H1 (cell line): ENCODE measurements around the gene OCEL1. TPM values are rescaled to one million over a fixed set of nuclear protein-coding genes. Genes with fewer than 3 reads are reported as not detected.

ENCODE experiments used
- CTCF ChIA-PET: fragments of 300-600 bp; sonication (Branson Sonifier 250); formaldehyde crosslinking; loops from one replicate; lab custom pipeline; 2021; ENCODE audit not compliant: partially characterized antibody; lab: Charles Lee
- POLR2A ChIA-PET: fragments of 300-600 bp; sonication (Branson Sonifier 250); formaldehyde crosslinking; loops from one replicate; lab custom pipeline; 2021; ENCODE audit warnings: inconsistent platforms; ENCODE audit not compliant: partially characterized antibody; lab: Charles Lee
- DNase-seq, 2 experiments: peaks; one replicate each; pipeline versions ENCODE4 v3.0.0 to v3.0.0-alpha.2; 2010 to 2022; ENCODE audit warnings: low spot score in 2 of 2, low read depth in 1 of 2, mixed read lengths in 1 of 2
- FAIRE-seq: peaks from 2 replicates; lab custom pipeline; 2011; peaks lifted over from hg19 to GRCh38; lab: Jason Lieb, UNC
- H2AFZ ChIP-seq: 2 replicates; pipeline ENCODE4 v1.8.1; 2012; ENCODE audit warnings: low read length, inconsistent platforms
- H2AK5ac ChIP-seq: 2 replicates; pipeline ENCODE4 v1.6.1; 2013; ENCODE audit warnings: low read depth, low read length
- H2BK120ac ChIP-seq: replicated peaks from 2 replicates; pipeline ENCODE3; 2013; ENCODE audit warnings: low read depth, low read length, inconsistent platforms
- H2BK12ac ChIP-seq: 2 replicates; pipeline ENCODE4 v1.6.1; 2013; ENCODE audit warnings: low read depth, low read length
- H2BK15ac ChIP-seq: 2 replicates; pipeline ENCODE4 v1.6.1; 2013; ENCODE audit warnings: low read length
- H2BK20ac ChIP-seq: 2 replicates; pipeline ENCODE4 v1.6.1; 2013; ENCODE audit warnings: low read length
- H2BK5ac ChIP-seq: 2 replicates; pipeline ENCODE4 v1.6.1; 2013; ENCODE audit warnings: low read depth, low read length
- H3K14ac ChIP-seq: 2 replicates; pipeline ENCODE4 v1.6.1; 2013; ENCODE audit warnings: inconsistent platforms; ENCODE audit not compliant: insufficient read length
- H3K18ac ChIP-seq: 2 replicates; pipeline ENCODE4 v1.6.1; 2013; ENCODE audit warnings: low read length; ENCODE audit errors: extremely low read depth
- H3K23ac ChIP-seq: 2 replicates; pipeline ENCODE4 v1.6.1; 2013; ENCODE audit warnings: inconsistent platforms; ENCODE audit not compliant: insufficient read length
- H3K23me2 ChIP-seq: 2 replicates; pipeline ENCODE4 v1.6.1; 2013; ENCODE audit warnings: low read depth, low read length
- H3K27ac ChIP-seq: 2 replicates; pipeline ENCODE4 v1.6.1; 2011; ENCODE audit warnings: low read depth, low read length, inconsistent platforms
- H3K27me3 ChIP-seq, 4 experiments: replicated peaks in 1 of 4; 1 replicate in 1 of 4; 2 replicates in 3 of 4; pipeline versions ENCODE4 v1.6.1 to v1.8.1; 2011 to 2013; ENCODE audit warnings: low read length in 3 of 4, mild to moderate bottlenecking in 3 of 4, inconsistent platforms in 2 of 4, mixed read lengths in 2 of 4, moderate library complexity in 1 of 4; ENCODE audit not compliant: control insufficient read depth in 3 of 4, insufficient read depth in 3 of 4; ENCODE audit errors: extremely low read depth in 1 of 4
- H3K36me3 ChIP-seq, 4 experiments: 2 replicates each; pipeline versions ENCODE4 v1.6.1 to v1.8.1; 2011 to 2013; ENCODE audit warnings: mild to moderate bottlenecking in 4 of 4, low read length in 3 of 4, moderate library complexity in 2 of 4, control low read depth in 1 of 4, inconsistent platforms in 1 of 4; ENCODE audit not compliant: insufficient read depth in 4 of 4, control insufficient read depth in 2 of 4
- H3K4ac ChIP-seq: replicated peaks from 2 replicates; pipeline ENCODE3; 2013; ENCODE audit warnings: low read length, low read depth, mixed read lengths, inconsistent platforms; ENCODE audit not compliant: insufficient read length
- H3K4me1 ChIP-seq, 4 experiments: replicated peaks in 1 of 4; 1 replicate in 1 of 4; 2 replicates in 3 of 4; pipeline versions ENCODE4 v1.6.1 to v1.8.1; 2011 to 2013; ENCODE audit warnings: low read length in 3 of 4, inconsistent platforms in 2 of 4, mixed read lengths in 1 of 4; ENCODE audit not compliant: insufficient read depth in 4 of 4, control insufficient read depth in 3 of 4
- H3K4me2 ChIP-seq, 2 experiments: 2 replicates each; pipeline versions ENCODE4 v1.6.1 to v1.8.1; 2011 to 2013; ENCODE audit warnings: low read depth in 2 of 2, low read length in 2 of 2, control low read depth in 1 of 2, inconsistent platforms in 1 of 2, mild to moderate bottlenecking in 1 of 2; ENCODE audit not compliant: insufficient read depth in 1 of 2
- H3K4me3 ChIP-seq, 4 experiments: fragments of 200-600, 300-600 bp in 1 of 4; sonication (generic), shearing (Covaris generic), sonication (Bioruptor Twin) in 1 of 4; 2 replicates each; pipeline versions ENCODE4 v1.5.1 to v1.8.1; 2011 to 2016; ENCODE audit warnings: low read length in 4 of 4, low read depth in 3 of 4, control low read depth in 2 of 4, inconsistent platforms in 2 of 4, mild to moderate bottlenecking in 2 of 4, mixed read lengths in 1 of 4, moderate library complexity in 1 of 4; ENCODE audit not compliant: insufficient read depth in 2 of 4; ENCODE audit errors: extremely low read depth in 1 of 4
- H3K56ac ChIP-seq: replicated peaks from 2 replicates; pipeline ENCODE3; 2013; ENCODE audit warnings: low read depth, mild to moderate bottlenecking, mixed read lengths, low read length, inconsistent platforms; ENCODE audit not compliant: insufficient read length
- H3K79me1 ChIP-seq: 2 replicates; pipeline ENCODE4 v1.6.1; 2013; ENCODE audit warnings: low read depth, low read length, control low read depth
- H3K79me2 ChIP-seq, 2 experiments: 2 replicates each; pipeline versions ENCODE4 v1.6.1 to v1.8.1; 2012 to 2013; ENCODE audit warnings: low read length in 2 of 2, mild to moderate bottlenecking in 2 of 2, inconsistent platforms in 1 of 2; ENCODE audit not compliant: insufficient read depth in 2 of 2, control insufficient read depth in 1 of 2
- H3K9ac ChIP-seq, 4 experiments: replicated peaks in 1 of 4; 1 replicate in 1 of 4; 2 replicates in 3 of 4; pipeline versions ENCODE4 v1.6.1 to v1.8.1; 2011 to 2013; ENCODE audit warnings: low read depth in 3 of 4, low read length in 3 of 4, control low read depth in 2 of 4, mild to moderate bottlenecking in 2 of 4, moderate library complexity in 2 of 4, inconsistent platforms in 1 of 4; ENCODE audit errors: extremely low read depth in 1 of 4
- H3K9me3 ChIP-seq, 2 experiments: 2 replicates each; pipeline versions ENCODE4 v1.6.1 to v1.8.1; 2012 to 2013; ENCODE audit warnings: mild to moderate bottlenecking in 2 of 2, moderate library complexity in 2 of 2, control low read depth in 1 of 2, inconsistent platforms in 1 of 2, low read depth in 1 of 2, low read length in 1 of 2, mixed read lengths in 1 of 2; ENCODE audit not compliant: insufficient read depth in 2 of 2
- H4K20me1 ChIP-seq, 2 experiments: replicated peaks in 1 of 2; 2 replicates each; pipeline versions ENCODE3 to v1.8.1; 2011 to 2013; ENCODE audit warnings: inconsistent platforms in 2 of 2, low read length in 2 of 2, mild to moderate bottlenecking in 1 of 2; ENCODE audit not compliant: insufficient read depth in 2 of 2, control insufficient read depth in 1 of 2
- H4K5ac ChIP-seq: 2 replicates; pipeline ENCODE4 v1.6.1; 2013; ENCODE audit warnings: low read length, low read depth, mixed read lengths, inconsistent platforms; ENCODE audit not compliant: insufficient read length
- H4K8ac ChIP-seq: 2 replicates; pipeline ENCODE4 v1.8.0; 2013; ENCODE audit warnings: mild to moderate bottlenecking, moderate library complexity, low read length, inconsistent platforms; ENCODE audit not compliant: insufficient read depth; ENCODE audit errors: extremely low read depth
- H4K91ac ChIP-seq: replicated peaks from 2 replicates; pipeline ENCODE3; 2013; ENCODE audit warnings: low read length, mixed read lengths, inconsistent platforms; ENCODE audit not compliant: insufficient read length
- ASH2L ChIP-seq: fragments of 200-600, 300-600 bp; sonication (generic); IDR thresholded peaks from one replicate; pipeline ENCODE4 v1.7.1; 2017; ENCODE audit warnings: low read length
- BCL11A ChIP-seq, 2 experiments: IDR thresholded peaks; one replicate each; pipeline ENCODE4 v1.6.1; 2011; ENCODE audit warnings: low read depth in 2 of 2, low read length in 2 of 2, mild to moderate bottlenecking in 2 of 2
- CBX8 ChIP-seq: fragments of 300-800, 300-1000 bp; sonication (generic); IDR thresholded peaks from 2 replicates; pipeline ENCODE4 v1.7.1; 2016; ENCODE audit warnings: low read depth, low read length, borderline replicate concordance
- EZH2 ChIP-seq: fragments of 200-600 bp; sonication (generic); IDR thresholded peaks from 2 replicates; pipeline ENCODE4 v1.7.1; 2012; ENCODE audit warnings: low read depth, mild to moderate bottlenecking, moderate library complexity, low read length, inconsistent platforms; ENCODE audit not compliant: severe bottlenecking
- JUND ChIP-seq: IDR thresholded peaks from 2 replicates; pipeline ENCODE4 v1.6.1; 2011; ENCODE audit warnings: mild to moderate bottlenecking, improper control_type of control experiment, low read length
- KDM4A ChIP-seq: IDR thresholded peaks from one replicate; pipeline ENCODE4 v1.7.1; 2012; ENCODE audit warnings: low read depth, mild to moderate bottlenecking, moderate library complexity, low read length, inconsistent platforms; ENCODE audit not compliant: severe bottlenecking
- POLR2AphosphoS5 ChIP-seq: IDR thresholded peaks from 2 replicates; pipeline ENCODE4 v1.6.1; 2011; ENCODE audit warnings: low read depth, low read length
- POU5F1 ChIP-seq: IDR thresholded peaks from 2 replicates; pipeline ENCODE4 v1.6.1; 2011; ENCODE audit warnings: low read depth, mild to moderate bottlenecking, low read length, moderate library complexity
- RBBP5 ChIP-seq: IDR thresholded peaks from 2 replicates; pipeline ENCODE4 v1.7.1; 2012; ENCODE audit warnings: low read depth, mild to moderate bottlenecking, inconsistent platforms, low read length, moderate library complexity, borderline replicate concordance
- SP1 ChIP-seq: IDR thresholded peaks from 2 replicates; pipeline ENCODE4 v1.6.1; 2011; ENCODE audit warnings: low read depth, low read length
- TAF7 ChIP-seq: optimal IDR thresholded peaks from 2 replicates; pipeline ENCODE3; 2011; ENCODE audit warnings: low read depth, mild to moderate bottlenecking, inconsistent platforms, low read length, moderate library complexity, borderline replicate concordance
- WGBS, 2 experiments: shearing (Covaris generic) in 1 of 2; methylation state at CpG; one replicate each; pipeline versions ENCODE4 v1.1.6 to v1.1.7; 2013 to 2015; ENCODE audit warnings: low lambda C conversion rate in 2 of 2, mixed read lengths in 2 of 2, inconsistent platforms in 1 of 2, low coverage in 1 of 2, missing lambda C conversion rate in 1 of 2; ENCODE audit not compliant: insufficient replicate concordance in 2 of 2, insufficient coverage in 1 of 2, insufficient read length in 1 of 2; ENCODE audit errors: extremely low coverage in 1 of 2, missing lambda C conversion rate in 1 of 2; 5-methylcytosine and 5-hydroxymethylcytosine counted together
- polyA plus RNA-seq, 7 experiments: library from polyadenylated mRNA; depleted of rRNA in 3 of 7; stranded (reverse) in 5 of 7; unstranded in 2 of 7; fragments of >200 nt in 5 of 7; fragments of 200-250 nt in 2 of 7; gene quantifications; 1 replicate in 5 of 7; 2 replicates in 1 of 7; 4 replicates in 1 of 7; pipeline versions ENCODE4 v1.2.1 to v1.2.3, GENCODE V29; 2011 to 2013; ENCODE audit warnings: missing spikeins in 2 of 7, mixed read lengths in 2 of 7
- total RNA-seq: library from RNA; stranded (reverse); fragmentation: NEBNext Ultra II Directional; extraction: Animal tissue kit (Norgen Biotek cat#: 25700); gene quantifications from 2 replicates; pipeline ENCODE4 v1.2.1, GENCODE V29; 2021

The OCEL1 gene
- total and polyA plus RNA-seq, 2 of the 8 experiments (the other 6 are each of a cell fraction or from before 2014, with no cell fraction given): 13.3 to 32.6 TPM

DNA sequence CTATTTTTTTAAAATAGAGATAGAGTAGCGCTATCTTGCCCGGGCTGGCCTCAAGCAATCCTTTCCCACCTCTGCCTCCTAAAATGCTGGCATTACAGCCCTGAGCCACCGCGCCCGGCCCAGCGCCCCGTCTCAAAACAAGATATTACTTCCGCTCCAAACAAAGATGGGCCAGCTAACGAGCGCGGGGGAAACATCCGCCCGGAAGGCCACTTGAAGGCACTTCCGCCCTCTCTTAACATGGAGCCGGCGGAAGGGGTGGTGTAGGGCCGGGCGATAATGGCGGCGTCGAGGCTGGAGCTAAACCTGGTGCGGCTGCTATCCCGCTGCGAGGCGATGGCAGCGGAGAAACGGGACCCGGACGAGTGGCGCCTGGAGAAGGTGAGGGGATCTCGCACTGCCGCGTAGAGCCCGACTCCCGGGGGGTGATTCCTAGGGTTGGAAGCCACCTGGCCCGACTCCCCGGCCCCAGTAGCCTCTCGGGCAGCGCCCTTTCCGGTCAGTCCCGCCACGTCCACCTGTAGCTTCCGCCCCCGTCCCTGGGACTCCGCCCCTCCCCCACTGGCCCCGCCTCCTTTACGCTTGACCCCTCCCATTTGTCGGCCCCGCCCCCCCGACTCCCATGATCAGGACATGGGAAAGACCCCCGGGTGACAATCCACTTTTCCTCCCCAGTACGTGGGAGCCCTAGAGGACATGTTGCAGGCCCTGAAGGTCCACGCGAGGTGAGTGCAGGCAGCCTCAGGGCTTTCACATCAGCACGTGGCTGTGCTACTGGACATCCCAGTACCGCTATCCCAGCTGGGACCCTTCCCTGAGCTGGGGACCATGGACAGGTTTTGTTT, 10.7 kb upstream of the OCEL1 start, which contains the start of gene USE1:
USE1 (plus strand) TSS at position 231 of the 845 bp plus-strand sequence; CDS start at position 280, 49 bp downstream.
- ChIA-PET CTCF (interaction anchor here (0.6 to 1.8 kb wide), 9 partner anchors 9 to 101 kb away, joined by 3 to 5 read pairs (median 3); partner anchors contain the start of gene DDA1), POLR2A (interaction anchor here (0.6 to 4.2 kb wide), 29 partner anchors 8 to 480 kb away, joined by 3 to 79 read pairs (median 5); partner anchors contain the start of genes ANKLE1, ANO8, BABAM1 and DDA1)
- H2BK120ac ChIP-seq: peak within 1 kb of the TSS; percentile 59
- no peak within 1 kb of the TSS for H2BK20ac ChIP-seq
- H3K4ac ChIP-seq: peak within 1 kb of the TSS; percentile 30
- H3K23me2 ChIP-seq: peaks cover 7% of the 10 kb centered on the region
- FAIRE-seq (peak; percentile 39), DNase-seq (peak; percentile 80 to 93)
- H3K14ac ChIP-seq: no peak within 1 kb of the TSS
- H2AFZ ChIP-seq: peak within 1 kb of the TSS; percentile 85; the same call in 1 of the 2 replicates
- H3K4me1 ChIP-seq: peaks cover 0 to 8% (median 5%) of the 10 kb centered on the region in 4 experiments; a peak in 5 of 7 replicates
- no peaks in the 10 kb centered on the region for H3K9me3 ChIP-seq
- peaks cover 4% of the 10 kb centered on the region; the same call in 1 of the 2 replicates for H3K79me1 ChIP-seq
- H3K79me2 ChIP-seq: no peaks in the 10 kb centered on the region; a peak in 1 of 4 replicates
- no peak within 1 kb of the TSS for H3K23ac ChIP-seq
- no peaks in the 10 kb centered on the region for H3K27me3 ChIP-seq
- peak within 1 kb of the TSS; percentile 99 for H3K18ac ChIP-seq
- peak within 1 kb of the TSS; percentile 77 for H2AK5ac ChIP-seq
- peak within 1 kb of the TSS; percentile 84 to 94 for H3K4me2 ChIP-seq
- H3K27ac ChIP-seq: peak within 1 kb of the TSS; percentile 98
- WGBS, 2 experiments: 8% methylated on average over 36 of the region's 56 CpGs; no CpG with 5 or more reads in 1 of the 2 experiments
- peak within 1 kb of the TSS; percentile 96 for H2BK15ac ChIP-seq
- peak within 1 kb of the TSS; percentile 96; the same call in 1 of the 2 replicates for H4K8ac ChIP-seq
- peak within 1 kb of the TSS; percentile 39 for H4K91ac ChIP-seq
- H4K20me1 ChIP-seq: no peaks in the 10 kb centered on the region
- peak within 1 kb of the TSS; percentile 93 for H2BK5ac ChIP-seq
- peak within 1 kb of the TSS; percentile 71 for H4K5ac ChIP-seq
- H3K56ac ChIP-seq: peak within 1 kb of the TSS; percentile 91
- H3K9ac ChIP-seq: peak within 1 kb of the TSS; percentile 86 to 94 (median 90)
- peaks cover 4 to 13% (median 8%) of the 10 kb centered on the region in 4 experiments; a peak in 5 of 8 replicates for H3K36me3 ChIP-seq
- peak within 1 kb of the TSS; percentile 63 to 79 (median 77) for H3K4me3 ChIP-seq
- H2BK12ac ChIP-seq: peak within 1 kb of the TSS; percentile 87; the same call in 1 of the 2 replicates
- TF ChIP-seq ASH2L (peak; percentile 75), KDM4A (peak; percentile 93), CBX8 (no peak), SP1 (peak; percentile 63; the same call in 1 of the 2 replicates), BCL11A (IDR thresholded peaks at IDR 0.05; ENCODE audit: low read depth in 2 of 2, low read length in 2 of 2) (no peak), POU5F1 (no peak), TAF7 (peak; percentile 88), POLR2AphosphoS5 (peak; percentile 78), RBBP5 (no peak), JUND (no peak), EZH2 (no peak)
